Astrocyte (in vitro differentiated cells and primary cell): ENCODE measurements around the gene KCNH8. TPM values are rescaled to one million over a fixed set of nuclear protein-coding genes. Genes with fewer than 3 reads are reported as not detected.

Experiments used
- DNase-seq: peaks from one replicate; pipeline ENCODE4 v3.0.0-alpha.2; 2010; ENCODE audit warnings: low read depth
- FAIRE-seq: peaks from 2 replicates; lab custom pipeline; 2011; peaks lifted over from hg19 to GRCh38; lab: Jason Lieb, UNC
- H2AFZ ChIP-seq: 2 replicates; pipeline ENCODE4 v1.6.0; 2012; ENCODE audit warnings: low read depth, low read length, inconsistent platforms
- H3K27ac ChIP-seq: 2 replicates; pipeline ENCODE4 v1.5.1; 2011; ENCODE audit warnings: low read depth, low read length, inconsistent platforms
- H3K27me3 ChIP-seq: 2 replicates; pipeline ENCODE4 v1.6.0; 2011; ENCODE audit warnings: low read length, inconsistent platforms; ENCODE audit not compliant: insufficient read depth
- H3K36me3 ChIP-seq: 2 replicates; pipeline ENCODE4 v1.5.1; 2011; ENCODE audit warnings: low read length, inconsistent platforms; ENCODE audit not compliant: insufficient read depth
- H3K4me1 ChIP-seq: 2 replicates; pipeline ENCODE4 v1.5.1; 2011; ENCODE audit warnings: low read length, inconsistent platforms; ENCODE audit not compliant: insufficient read depth
- H3K4me2 ChIP-seq: 2 replicates; pipeline ENCODE4 v1.6.0; 2012; ENCODE audit warnings: low read length, inconsistent platforms
- H3K4me3 ChIP-seq: 2 replicates; pipeline ENCODE4 v1.5.1; 2011; ENCODE audit warnings: low read depth, mild to moderate bottlenecking, low read length, inconsistent platforms; ENCODE audit not compliant: insufficient read depth
- H3K79me2 ChIP-seq: 2 replicates; pipeline ENCODE4 v1.6.0; 2012; ENCODE audit warnings: mild to moderate bottlenecking, low read length, inconsistent platforms; ENCODE audit not compliant: insufficient read depth
- H3K9ac ChIP-seq: 2 replicates; pipeline ENCODE4 v1.6.0; 2012; ENCODE audit warnings: mild to moderate bottlenecking, low read length, inconsistent platforms
- H3K9me3 ChIP-seq: 2 replicates; pipeline ENCODE4 v1.5.1; 2012; ENCODE audit warnings: low read depth, mild to moderate bottlenecking, low read length, inconsistent platforms; ENCODE audit not compliant: insufficient read depth
- H4K20me1 ChIP-seq: 2 replicates; pipeline ENCODE4 v1.6.0; 2012; ENCODE audit warnings: low read length, inconsistent platforms; ENCODE audit not compliant: insufficient read depth
- H3K27ac Mint-ChIP-seq: one replicate; pipeline ENCODE4 v1.8.0; 2021; ENCODE audit warnings: mild to moderate bottlenecking, mixed read lengths; ENCODE audit not compliant: unreplicated experiment
- H3K27me3 Mint-ChIP-seq: one replicate; pipeline ENCODE4 v1.8.0; 2021; ENCODE audit warnings: low read depth, mixed read lengths; ENCODE audit not compliant: unreplicated experiment
- H3K36me3 Mint-ChIP-seq: one replicate; pipeline ENCODE4 v1.8.0; 2021; ENCODE audit warnings: low read depth, mixed read lengths; ENCODE audit not compliant: unreplicated experiment
- H3K4me1 Mint-ChIP-seq: one replicate; pipeline ENCODE4 v1.8.0; 2021; ENCODE audit warnings: low read depth, mixed read lengths; ENCODE audit not compliant: unreplicated experiment
- H3K4me3 Mint-ChIP-seq: one replicate; pipeline ENCODE4 v1.8.0; 2021; ENCODE audit warnings: mild to moderate bottlenecking, moderate library complexity, mixed read lengths; ENCODE audit not compliant: unreplicated experiment
- H3K9me3 Mint-ChIP-seq: one replicate; pipeline ENCODE4 v1.8.0; 2021; ENCODE audit warnings: mild to moderate bottlenecking, mixed read lengths; ENCODE audit not compliant: unreplicated experiment
- CTCF ChIP-seq: IDR thresholded peaks from 2 replicates; pipeline ENCODE4 v1.5.1; 2011; ENCODE audit warnings: low read depth, mild to moderate bottlenecking, inconsistent platforms, low read length, moderate library complexity; ENCODE audit not compliant: insufficient read depth
- EZH2 ChIP-seq: IDR thresholded peaks from 2 replicates; pipeline ENCODE4 v1.6.1; 2012; ENCODE audit warnings: mild to moderate bottlenecking, low read length, inconsistent platforms; ENCODE audit not compliant: insufficient read depth
- total RNA-seq: library from RNA; stranded (reverse); gene quantifications from 2 replicates; pipeline ENCODE4 v1.2.1, GENCODE V29; 2021

KCNH8 gene
- total RNA-seq, 1 donor from 2014 or later = 0.45 TPM

DNA sequence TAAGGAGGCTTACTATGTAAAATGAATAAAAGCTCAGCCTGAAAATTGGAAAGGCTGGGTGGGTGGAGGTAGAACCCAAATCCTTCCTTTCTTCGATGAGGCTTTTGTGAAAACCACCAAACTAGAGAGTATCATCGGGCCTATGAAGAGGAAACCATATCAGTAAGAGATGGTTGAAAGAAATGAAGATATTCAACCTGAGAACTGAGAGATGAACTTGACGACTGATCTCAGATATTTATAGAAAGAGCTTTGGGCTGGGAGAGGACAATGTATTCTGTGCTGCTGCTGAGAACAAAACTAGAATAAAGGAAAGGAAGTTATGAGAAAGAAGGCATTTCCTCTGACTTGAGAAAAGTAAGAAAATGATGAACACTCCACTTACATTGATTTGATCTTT, 236.6 kb downstream of the KCNH8 start:
- DNase-seq (no peak), FAIRE-seq (no peak)
- Histone ChIP-seq H3K36me3 (no peaks in the 10 kb centered on the region), H3K9ac (no peak overlapping the region), H3K9me3 (no peaks in the 10 kb centered on the region), H4K20me1 (no peaks in the 10 kb centered on the region), H3K27me3 (no peaks in the 10 kb centered on the region), H3K27ac (no peak overlapping the region), H3K4me3 (no peak overlapping the region), H3K79me2 (no peaks in the 10 kb centered on the region), H2AFZ (no peak overlapping the region), H3K4me2 (no peak overlapping the region), H3K4me1 (no peaks in the 10 kb centered on the region)
- Mint-ChIP-seq H3K36me3 (no peaks in the 10 kb centered on the region), H3K4me3 (no peak overlapping the region), H3K9me3 (no peaks in the 10 kb centered on the region), H3K27me3 (no peaks in the 10 kb centered on the region), H3K4me1 (no peaks in the 10 kb centered on the region), H3K27ac (no peak overlapping the region)
- TF ChIP-seq CTCF = no peak
- TF ChIP-seq EZH2 = no peak

DNA sequence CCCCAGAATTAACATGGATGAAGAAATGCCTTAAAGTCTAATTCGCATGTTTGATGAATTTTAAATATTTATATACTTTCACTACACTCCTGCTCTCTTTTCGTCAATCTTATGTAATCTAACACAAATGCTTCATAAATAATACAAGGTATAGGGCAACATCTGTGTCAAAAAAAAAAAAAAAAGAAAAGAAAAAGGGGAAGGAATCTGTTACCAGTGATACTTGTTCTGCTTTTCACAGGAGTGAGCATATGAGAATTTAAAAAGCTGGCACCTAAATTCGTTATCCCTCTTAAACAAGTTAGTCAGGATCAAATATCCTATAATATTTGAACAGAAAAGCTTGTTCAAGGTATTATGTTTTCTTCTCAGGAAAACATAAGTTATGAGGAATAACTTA, 243.8 kb downstream of the KCNH8 start:
- H3K27ac ChIP-seq = no peak overlapping the region
- no peak overlapping the region for H3K27ac Mint-ChIP-seq
- FAIRE-seq = no peak
- no peaks in the 10 kb centered on the region for H3K27me3 Mint-ChIP-seq
- no peaks in the 10 kb centered on the region for H3K27me3 ChIP-seq
- H3K4me2 ChIP-seq = no peak overlapping the region
- no peak for DNase-seq
- H3K4me1 Mint-ChIP-seq = no peaks in the 10 kb centered on the region
- TF ChIP-seq EZH2 (no peak), CTCF (no peak)
- H3K36me3 ChIP-seq = no peaks in the 10 kb centered on the region
- no peaks in the 10 kb centered on the region for H3K36me3 Mint-ChIP-seq
- H2AFZ ChIP-seq = no peak overlapping the region
- no peak overlapping the region for H3K4me3 ChIP-seq
- H3K4me1 ChIP-seq = no peaks in the 10 kb centered on the region
- H3K9me3 ChIP-seq = no peaks in the 10 kb centered on the region
- H4K20me1 ChIP-seq = no peaks in the 10 kb centered on the region
- H3K9me3 Mint-ChIP-seq = no peaks in the 10 kb centered on the region
- H3K4me3 Mint-ChIP-seq = no peak overlapping the region
- H3K79me2 ChIP-seq = no peaks in the 10 kb centered on the region
- no peak overlapping the region for H3K9ac ChIP-seq

- no peaks in the 10 kb centered on the region for H3K36me3 Mint-ChIP-seq
- no peaks in the 10 kb centered on the region for H3K79me2 ChIP-seq
- H3K27ac ChIP-seq = no peak overlapping the region
- H3K9ac ChIP-seq = no peak overlapping the region
- H3K9me3 ChIP-seq = no peaks in the 10 kb centered on the region
- H3K4me3 ChIP-seq = no peak overlapping the region
- H3K27me3 ChIP-seq = no peaks in the 10 kb centered on the region
- H3K27ac Mint-ChIP-seq = no peak overlapping the region
- no peaks in the 10 kb centered on the region for H3K36me3 ChIP-seq
- no peaks in the 10 kb centered on the region for H3K27me3 Mint-ChIP-seq
- H3K4me1 ChIP-seq = no peaks in the 10 kb centered on the region
- no peaks in the 10 kb centered on the region for H3K4me1 Mint-ChIP-seq
- H3K4me3 Mint-ChIP-seq = no peak overlapping the region
- FAIRE-seq (no peak), DNase-seq (no peak)
- H3K4me2 ChIP-seq = no peak overlapping the region
- H4K20me1 ChIP-seq = no peaks in the 10 kb centered on the region
- no peak overlapping the region for H2AFZ ChIP-seq
- no peak for TF ChIP-seq EZH2
- TF ChIP-seq CTCF = no peak
- H3K9me3 Mint-ChIP-seq = no peaks in the 10 kb centered on the region
Measured at GRCh38 chr3:19394946-19395345, 246.6 kb downstream of the KCNH8 start.
